GM12878 (cell line): Measurements from ENCODE around the gene SLC25A48. TPM values are rescaled to one million over a fixed set of nuclear protein-coding genes. Genes with fewer than 3 reads are reported as not detected.

Source experiments
- ATAC-seq: fragments of 200-7000 bp; cut with Tn5 transposase; 3 replicates; pipeline ENCODE4 v1.9.1; 2020; ENCODE audit warnings: mild to moderate bottlenecking, moderate library complexity
- BruUV-seq: library from RNA; stranded (reverse); fragments of 400-500 nt; replicated peaks from 2 replicates; lab custom pipeline; 2021; lab: Mats Ljungman, UMichigan
- CTCF ChIA-PET: fragments of 300-600 bp; sonication (Branson Sonifier 250); formaldehyde crosslinking; extraction: SDS; loops from one replicate; lab custom pipeline; 2021; ENCODE audit warnings: inconsistent platforms; lab: Yijun Ruan, JAX
- POLR2A ChIA-PET: fragments of 350-600 bp; formaldehyde crosslinking; extraction: SDS; loops from one replicate; lab custom pipeline; 2021; ENCODE audit warnings: inconsistent platforms; lab: Charles Lee
- RAD21 ChIA-PET: fragments of 300-600 bp; sonication (Branson Sonifier 250); formaldehyde crosslinking; loops from one replicate; lab custom pipeline; 2023; ENCODE audit warnings: antibody characterized with exemption; ENCODE audit not compliant: unreplicated experiment; lab: Charles Lee
- SMC1A ChIA-PET: fragments of 300-600 bp; sonication (Branson Sonifier 250); formaldehyde crosslinking; loops from one replicate; lab custom pipeline; 2023; ENCODE audit not compliant: unreplicated experiment, uncharacterized antibody; lab: Charles Lee
- DNase-seq: peaks from one replicate; pipeline ENCODE4 v3.0.0-alpha.2; 2011; ENCODE audit warnings: low read depth, low spot score
- FAIRE-seq: peaks from 3 replicates; lab custom pipeline; 2011; peaks lifted over from hg19 to GRCh38; lab: Jason Lieb, UNC
- H2AFZ ChIP-seq: 2 replicates; pipeline ENCODE4 v1.6.0; 2011; ENCODE audit warnings: low read depth, low read length, control low read depth; ENCODE audit not compliant: control insufficient read depth
- H3K27ac ChIP-seq: 2 replicates; pipeline ENCODE4 v1.5.1; 2011; ENCODE audit warnings: control low read depth; ENCODE audit not compliant: control insufficient read depth, insufficient read depth
- H3K27me3 ChIP-seq, 2 experiments: replicated peaks in 1 of 2; 2 replicates each; pipeline versions ENCODE4 v1.6.0 to v1.6.1; 2011; ENCODE audit warnings: low read length in 1 of 2; ENCODE audit not compliant: control insufficient read depth in 2 of 2, insufficient read depth in 2 of 2
- H3K36me3 ChIP-seq, 2 experiments: 2 replicates each; pipeline ENCODE4 v1.5.1; 2011; ENCODE audit warnings: low read length in 1 of 2; ENCODE audit not compliant: control insufficient read depth in 2 of 2, insufficient read depth in 2 of 2
- H3K4me1 ChIP-seq: 2 replicates; pipeline ENCODE4 v1.6.1; 2011; ENCODE audit warnings: mild to moderate bottlenecking, low read length, moderate library complexity, mixed read lengths; ENCODE audit not compliant: control insufficient read depth, insufficient read depth
- H3K4me2 ChIP-seq: 2 replicates; pipeline ENCODE4 v1.6.0; 2011; ENCODE audit warnings: control low read depth; ENCODE audit not compliant: control insufficient read depth, insufficient read depth
- H3K4me3 ChIP-seq: fragments of 200-600 bp; sonication (generic); 2 replicates; pipeline ENCODE4 v1.5.1; 2016
- H3K79me2 ChIP-seq: 2 replicates; pipeline ENCODE4 v1.6.0; 2011; ENCODE audit warnings: low read length; ENCODE audit not compliant: control insufficient read depth, insufficient read depth
- H3K9ac ChIP-seq: 2 replicates; pipeline ENCODE4 v1.8.0; 2011; ENCODE audit warnings: low read length, control low read depth, mixed read lengths; ENCODE audit not compliant: control insufficient read depth, insufficient read depth
- H3K9me3 ChIP-seq: replicated peaks from 3 replicates; pipeline ENCODE4 v1.5.1; 2011; ENCODE audit warnings: mild to moderate bottlenecking, low read length; ENCODE audit not compliant: control insufficient read depth, insufficient read depth
- H4K20me1 ChIP-seq: 2 replicates; pipeline ENCODE4 v1.6.0; 2011; ENCODE audit not compliant: control insufficient read depth, insufficient read depth
- BRCA1 ChIP-seq: IDR thresholded peaks from 2 replicates; pipeline ENCODE4 v1.6.1; 2011; ENCODE audit warnings: low read depth, low read length, improper control_type of control experiment
- E2F8 ChIP-seq: fragments of 450-650 bp; IDR thresholded peaks from 2 replicates; pipeline ENCODE4 v1.6.1; 2018; ENCODE audit warnings: mild to moderate bottlenecking, low read depth, moderate library complexity; ENCODE audit not compliant: partially characterized antibody
- ESRRA ChIP-seq: IDR thresholded peaks from 2 replicates; pipeline ENCODE4 v1.6.1; 2012; ENCODE audit warnings: mild to moderate bottlenecking, low read length, improper control_type of control experiment
- SREBF1 ChIP-seq: IDR thresholded peaks from 2 replicates; pipeline ENCODE4 v1.6.1; 2012; ENCODE audit warnings: mild to moderate bottlenecking, low read length
- STAT3 ChIP-seq: IDR thresholded peaks from 2 replicates; pipeline ENCODE4 v1.6.1; 2011; ENCODE audit warnings: low read depth, low read length, improper control_type of control experiment
- TCF7 ChIP-seq: IDR thresholded peaks from 2 replicates; pipeline ENCODE4 v1.6.1; 2014; ENCODE audit warnings: antibody characterized with exemption, borderline replicate concordance
- WGBS: methylation state at CpG from one replicate; pipeline ENCODE4 v1.1.6; 2016; ENCODE audit warnings: low lambda C conversion rate; ENCODE audit not compliant: insufficient replicate concordance, insufficient coverage; ENCODE audit errors: missing lambda C conversion rate; 5-methylcytosine and 5-hydroxymethylcytosine counted together
- in situ Hi-C: fragments of 300-500 bp; cut with MboI; formaldehyde crosslinking; loops from 9 replicates; pipeline ENCODE4 v1.14.3; 2018; ENCODE audit warnings: mixed read lengths
- intact Hi-C: fragments of 100-400 bp; cut with micrococcal nuclease; formaldehyde crosslinking; loops from one replicate; pipeline ENCODE4 v1.14.2; 2022; ENCODE audit not compliant: unreplicated experiment
- polyA plus RNA-seq, 11 experiments: library from polyadenylated mRNA; depleted of rRNA in 4 of 11; unstranded in 6 of 11; stranded (reverse) in 5 of 11; fragments of >200 nt; fragmentation: Nextera tagmentation in 4 of 11; fragmentation: Illumina TruSeq in 1 of 11; extraction: Ambion mirVana in 4 of 11; extraction: Trizol in 1 of 11; gene quantifications; 1 replicate in 1 of 11; 2 replicates in 10 of 11; pipeline versions ENCODE4 v1.2.1 to v1.2.3, GENCODE V29; 2011 to 2016; ENCODE audit warnings: inconsistent platforms in 2 of 11, missing spikeins in 2 of 11, low read depth in 1 of 11
- total RNA-seq, 4 experiments: library from RNA; depleted of rRNA in 3 of 4; stranded (reverse); fragments of >200 nt in 3 of 4; fragmentation: Illumina TruSeq in 1 of 4; extraction: Trizol in 1 of 4; gene quantifications; 2 replicates each; pipeline versions ENCODE4 v1.2.1 to v1.2.3, GENCODE V29; 2013 to 2021

The SLC25A48 gene
- total and polyA plus RNA-seq, 10 of the 15 experiments (the other 5 are each of a cell fraction or from before 2014, with no cell fraction given) = 0.06 TPM; not detected in 9

- CTCF ChIA-PET = interaction anchor here (1.1 to 1.4 kb wide), 2 partner anchors 313 to 338 kb away, joined by 4 to 5 read pairs; no protein-coding TSS in a partner anchor
- intact Hi-C loops (no loop called here), in situ Hi-C loops (no loop called here)
- Histone ChIP-seq H4K20me1 (no peaks in the 10 kb centered on the region), H3K9ac (no peak overlapping the region), H3K4me1 (no peaks in the 10 kb centered on the region), H3K79me2 (no peaks in the 10 kb centered on the region), H3K4me2 (no peak overlapping the region), H3K27ac (no peak overlapping the region), H3K27me3 (no peaks in the 10 kb centered on the region; a peak in 1 of 4 replicates), H3K4me3 (no peak overlapping the region), H3K36me3 (no peaks in the 10 kb centered on the region), H2AFZ (no peak overlapping the region), H3K9me3 (no peaks in the 10 kb centered on the region)
- SMC1A ChIA-PET = no interaction called here
- FAIRE-seq = no peak
- POLR2A ChIA-PET = no interaction called here
- TF ChIP-seq BRCA1 (no peak), TCF7 (no peak), E2F8 (no peak), STAT3 (no peak), SREBF1 (no peak), ESRRA (no peak)
- BruUV-seq = no TSS peak
- DNase-seq = no peak
- no peak for ATAC-seq
- RAD21 ChIA-PET = no interaction called here
- 43% methylated on average over 5 of the region's 5 CpGs for WGBS
These were observed 39.4 kb downstream of the SLC25A48 start for GRCh38 chr5:135873831-135874230.
